NCI-H774 (cell line): ENCODE results near the gene MEF2D.

ENCODE experiments used
- DNase-seq: peaks from one replicate; lab custom pipeline; 2025; lab: John Stamatoyannopoulos, UW

Gene MEF2D

GRCh38 chr1:156499842-156500542, 583 bp downstream of the MEF2D start:
- no peak for DNase-seq

- DNase-seq = no peak
Observed at GRCh38 chr1:156499194-156499841, 1.3 kb downstream of the MEF2D start.

GRCh38 chr1:156498432-156499193, 2.0 kb downstream of the MEF2D start:
- no peak for DNase-seq

- no peak for DNase-seq
Observed at GRCh38 chr1:156497743-156498431, 2.7 kb downstream of the MEF2D start.

- no peak for DNase-seq
Observed at GRCh38 chr1:156497078-156497742, 3.4 kb downstream of the MEF2D start.

GRCh38 chr1:156496211-156496761, 4.3 kb downstream of the MEF2D start:
- no peak for DNase-seq

- no peak for DNase-seq
Observed at GRCh38 chr1:156495401-156496140, 5.0 kb downstream of the MEF2D start.

GRCh38 chr1:156494309-156494895, 6.2 kb downstream of the MEF2D start:
- no peak for DNase-seq

GRCh38 chr1:156493742-156494141, 6.8 kb downstream of the MEF2D start:
- DNase-seq = no peak

GRCh38 chr1:156493154-156493631, 7.4 kb downstream of the MEF2D start:
- DNase-seq = no peak

- no peak for DNase-seq
Observed at GRCh38 chr1:156492591-156493080, 7.9 kb downstream of the MEF2D start.

GRCh38 chr1:156492013-156492590, 8.5 kb downstream of the MEF2D start:
- DNase-seq = no peak

- DNase-seq = no peak
Observed at GRCh38 chr1:156491151-156491949, 9.2 kb downstream of the MEF2D start.

GRCh38 chr1:156490401-156491032, 10.1 kb downstream of the MEF2D start:
- no peak for DNase-seq

GRCh38 chr1:156489935-156490293, 10.7 kb downstream of the MEF2D start:
- no peak for DNase-seq

- DNase-seq = no peak
Observed at GRCh38 chr1:156489166-156489934, 11.2 kb downstream of the MEF2D start.

- DNase-seq = no peak
Observed at GRCh38 chr1:156488566-156489165, 11.9 kb downstream of the MEF2D start.
